Esophagus mucosa (tissue), 1 donor: ENCODE data around the gene GAREM2. TPM values are rescaled to one million over a fixed set of nuclear protein-coding genes. Genes with fewer than 3 reads are reported as not detected.
A peak's percentile ranks its signal among the peaks of the same experiment; 100 is the strongest.

Source experiments
- ATAC-seq: fragments of 200-7000 bp; cut with Tn5 transposase; one replicate; pipeline ENCODE4 v1.9.1; 2020
- total RNA-seq: library from RNA; stranded (reverse); gene quantifications from one replicate; pipeline ENCODE4 v1.2.4, GENCODE V29; 2023
- donor health status: DM: yes; HTN: yes; CAD: no.

Gene GAREM2
- total RNA-seq, 1 donor from 2014 or later = 0.68 TPM

GRCh38 chr2:26187537-26188104 is 14.7 kb downstream of the GAREM2 start:
- no peak for ATAC-seq

GRCh38 chr2:26189123-26189522 is 16.2 kb downstream of the GAREM2 start:
- ATAC-seq = no peak

GRCh38 chr2:26189751-26190150 is 16.9 kb downstream of the GAREM2 start:
- no peak for ATAC-seq

GRCh38 chr2:26190369-26190768 is 17.5 kb downstream of the GAREM2 start:
- ATAC-seq = no peak

GRCh38 chr2:26191316-26192159 is 18.6 kb downstream of the GAREM2 start:
- ATAC-seq = no peak

- no peak for ATAC-seq
These were observed 20.8 kb downstream of the GAREM2 start for GRCh38 chr2:26193578-26194231.

GRCh38 chr2:26195040-26195984 is 22.4 kb downstream of the GAREM2 start:
- peak; percentile 45 for ATAC-seq

GRCh38 chr2:26196683-26197418 is 24.0 kb downstream of the GAREM2 start:
- no peak for ATAC-seq

GRCh38 chr2:26197516-26197915 is 24.6 kb downstream of the GAREM2 start:
- no peak for ATAC-seq

- no peak for ATAC-seq
These were observed 30.1 kb downstream of the GAREM2 start for GRCh38 chr2:26202981-26203490.

- ATAC-seq = no peak
These were observed 31.0 kb downstream of the GAREM2 start for GRCh38 chr2:26203906-26204305.

GRCh38 chr2:26212011-26212410 is 39.1 kb downstream of the GAREM2 start:
- no peak for ATAC-seq

GRCh38 chr2:26214759-26215158 is 41.9 kb downstream of the GAREM2 start:
- ATAC-seq = no peak

GRCh38 chr2:26215833-26216232 is 42.9 kb downstream of the GAREM2 start:
- ATAC-seq = no peak

- ATAC-seq = no peak
These were observed 43.7 kb downstream of the GAREM2 start for GRCh38 chr2:26216587-26216986.

- no peak for ATAC-seq
These were observed 44.8 kb downstream of the GAREM2 start for GRCh38 chr2:26217720-26218119.

GRCh38 chr2:26223018-26223417 is 50.1 kb downstream of the GAREM2 start:
- ATAC-seq = no peak

- ATAC-seq = no peak
These were observed 51.2 kb downstream of the GAREM2 start for GRCh38 chr2:26224095-26224494.

- ATAC-seq = no peak
These were observed 56.7 kb downstream of the GAREM2 start for GRCh38 chr2:26229595-26229994.

- no peak for ATAC-seq
These were observed 57.9 kb downstream of the GAREM2 start for GRCh38 chr2:26230806-26231205.

GRCh38 chr2:26235089-26235488 is 62.2 kb downstream of the GAREM2 start:
- ATAC-seq = no peak

GRCh38 chr2:26237868-26238267 is 65.0 kb downstream of the GAREM2 start:
- ATAC-seq = no peak
